Neural cell (in vitro differentiated cells): ENCODE measurements around the gene AP3B1.

Experiments used
- EP300 ChIP-seq: fragments of 450-650 bp; conservative IDR thresholded peaks from 2 replicates; pipeline ENCODE4 v1.6.1; 2014; ENCODE audit warnings: antibody characterized with exemption, mild to moderate bottlenecking, moderate library complexity; ENCODE audit not compliant: poor library complexity, severe bottlenecking
- EZH2 ChIP-seq: fragments of 200-600, 300-800 bp; shearing (Covaris generic), sonication (generic); IDR thresholded peaks from 2 replicates; pipeline ENCODE4 v1.6.1; 2014; ENCODE audit warnings: antibody characterized with exemption, low read length, borderline replicate concordance, mild to moderate bottlenecking; ENCODE audit not compliant: insufficient read depth, poor library complexity, severe bottlenecking
- TF ChIP-seq, protein P1 (sequence below): fragments of 450-650 bp; IDR thresholded peaks from 2 replicates; pipeline ENCODE4 v1.5.1; 2014; ENCODE audit warnings: antibody characterized with exemption, mild to moderate bottlenecking, moderate library complexity; ENCODE audit not compliant: poor library complexity, severe bottlenecking

GRCh38 chr5:78251663-78252284 is 42.7 kb downstream of the AP3B1 start:
- TF ChIP-seq, protein P1, sequence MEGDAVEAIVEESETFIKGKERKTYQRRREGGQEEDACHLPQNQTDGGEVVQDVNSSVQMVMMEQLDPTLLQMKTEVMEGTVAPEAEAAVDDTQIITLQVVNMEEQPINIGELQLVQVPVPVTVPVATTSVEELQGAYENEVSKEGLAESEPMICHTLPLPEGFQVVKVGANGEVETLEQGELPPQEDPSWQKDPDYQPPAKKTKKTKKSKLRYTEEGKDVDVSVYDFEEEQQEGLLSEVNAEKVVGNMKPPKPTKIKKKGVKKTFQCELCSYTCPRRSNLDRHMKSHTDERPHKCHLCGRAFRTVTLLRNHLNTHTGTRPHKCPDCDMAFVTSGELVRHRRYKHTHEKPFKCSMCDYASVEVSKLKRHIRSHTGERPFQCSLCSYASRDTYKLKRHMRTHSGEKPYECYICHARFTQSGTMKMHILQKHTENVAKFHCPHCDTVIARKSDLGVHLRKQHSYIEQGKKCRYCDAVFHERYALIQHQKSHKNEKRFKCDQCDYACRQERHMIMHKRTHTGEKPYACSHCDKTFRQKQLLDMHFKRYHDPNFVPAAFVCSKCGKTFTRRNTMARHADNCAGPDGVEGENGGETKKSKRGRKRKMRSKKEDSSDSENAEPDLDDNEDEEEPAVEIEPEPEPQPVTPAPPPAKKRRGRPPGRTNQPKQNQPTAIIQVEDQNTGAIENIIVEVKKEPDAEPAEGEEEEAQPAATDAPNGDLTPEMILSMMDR, result no peak
- TF ChIP-seq EP300 (no peak), EZH2 (no peak)
